ENCODE data around the gene LAMA3.

LAMA3 gene

GRCh38 chr18:23802817-23803216 is 113.6 kb downstream of the LAMA3 start:
- TF ChIP-seq CTCF (conservative IDR thresholded peaks at IDR 0.05), result no peak
- TF ChIP-seq ZFX (IDR thresholded peaks at IDR 0.05), result no peak
- H3K27ac ChIP-seq, result no peak overlapping the region

DNA sequence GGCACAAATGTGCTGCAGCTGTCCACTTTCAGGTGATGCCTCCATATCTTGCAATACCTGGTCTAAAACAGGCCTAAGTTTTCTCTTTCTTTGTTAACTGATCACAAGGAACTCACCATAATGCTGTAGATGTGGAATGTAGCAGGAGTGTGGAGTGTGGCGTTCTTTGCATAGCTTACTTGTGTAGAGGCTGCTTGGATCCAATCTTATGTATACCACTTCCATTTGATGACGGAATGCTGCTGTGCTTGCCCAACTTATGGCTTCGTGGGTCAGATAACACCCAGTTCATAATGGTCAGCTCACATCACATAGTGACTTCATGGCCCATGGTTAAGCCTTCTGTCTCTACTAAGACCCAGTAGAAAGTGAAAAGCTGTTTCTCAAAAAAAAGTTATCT is 114.5 kb downstream of the LAMA3 start:
- H3K27ac ChIP-seq, result no peak overlapping the region
- TF ChIP-seq ZFX (IDR thresholded peaks at IDR 0.05), result no peak
- TF ChIP-seq CTCF (conservative IDR thresholded peaks at IDR 0.05), result no peak

GRCh38 chr18:23805898-23806297 is 116.6 kb downstream of the LAMA3 start:
- no peak overlapping the region for H3K27ac ChIP-seq
- TF ChIP-seq ZFX (IDR thresholded peaks at IDR 0.05) (no peak), CTCF (conservative IDR thresholded peaks at IDR 0.05) (no peak)

DNA sequence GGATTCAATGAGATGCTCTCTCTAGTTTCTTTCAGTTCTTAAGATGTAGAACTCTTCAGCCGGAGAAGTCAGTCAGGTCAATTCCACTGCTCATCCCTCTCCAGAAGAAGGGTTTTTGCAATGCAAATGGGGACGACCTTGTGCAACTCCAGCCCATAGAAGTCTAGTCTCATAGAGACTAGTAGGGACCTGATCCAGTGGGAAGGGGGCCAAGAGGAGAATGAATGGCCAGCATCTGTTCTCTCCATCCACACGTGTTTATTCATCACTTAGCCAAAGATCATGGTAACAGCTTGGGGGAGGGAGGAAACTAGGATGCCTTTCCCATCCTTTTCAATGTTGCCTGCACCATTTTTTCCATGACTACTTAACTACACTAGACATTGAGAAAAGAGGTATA is 120.2 kb downstream of the LAMA3 start:
- TF ChIP-seq CTCF (conservative IDR thresholded peaks at IDR 0.05) (no peak), ZFX (IDR thresholded peaks at IDR 0.05) (no peak)
- H3K27ac ChIP-seq, result no peak overlapping the region

- TF ChIP-seq CTCF (conservative IDR thresholded peaks at IDR 0.05), result no peak
Measured at GRCh38 chr18:23810396-23810795, 121.1 kb downstream of the LAMA3 start.

GRCh38 chr18:23811176-23811575 is 121.9 kb downstream of the LAMA3 start:
- no peak for TF ChIP-seq CTCF (conservative IDR thresholded peaks at IDR 0.05)
- no peak overlapping the region for H3K27ac ChIP-seq

More at GRCh38 chr18:23810396-23810795, 121.1 kb downstream of the LAMA3 start:
- no peak overlapping the region for H3K27ac ChIP-seq

- H3K27ac ChIP-seq, result no peak overlapping the region
- TF ChIP-seq ZFX (IDR thresholded peaks at IDR 0.05) (no peak), CTCF (conservative IDR thresholded peaks at IDR 0.05) (peak; percentile 79)
Measured at GRCh38 chr18:23812546-23813440, 123.5 kb downstream of the LAMA3 start.

Measured in C4-2B (cell line).